Spleen (tissue), 7 donors: ENCODE results near the gene CRK.
"Not testable (repeated sequence)": the region's sequence is repeated elsewhere in the genome, so short reads cannot be mapped to it uniquely, and the experiment has no call there.

Experiments used
- POLR2A ChIP-seq, 3 donors: fragments of 450-650 bp; IDR thresholded peaks; one replicate each; pipeline ENCODE4 v1.5.1; 2017; ENCODE audit warnings: antibody characterized with exemption in 3 of 3, mild to moderate bottlenecking in 1 of 3
- POLR2AphosphoS5 ChIP-seq, 3 donors: sonication (generic); formaldehyde crosslinking; IDR thresholded peaks; one replicate each; pipeline ENCODE4 v1.5.1; 2017; ENCODE audit warnings: antibody characterized with exemption in 3 of 3
- TF ChIP-seq, protein P1 (sequence below), 11 experiments: fragments of 200-600 bp in 7 of 11; fragments of 450-650 bp in 4 of 11; sonication (generic) in 4 of 11; IDR thresholded peaks in 8 of 11; conservative IDR thresholded peaks in 3 of 11; 1 replicate in 7 of 11; 2 replicates in 4 of 11; pipeline versions ENCODE4 v1.4.0 to v1.8.0; 2016 to 2021; ENCODE audit warnings: antibody characterized with exemption in 11 of 11, inconsistent platforms in 4 of 11, mild to moderate bottlenecking in 1 of 11
- donor health status: DM: no; HTN: no; CAD: no; lungs with moderate emphysema.
- donor health status: DM: no; HTN: no; CAD: no.
- donor health status: DM: no; HTN: no; CAD: no.

DNA sequence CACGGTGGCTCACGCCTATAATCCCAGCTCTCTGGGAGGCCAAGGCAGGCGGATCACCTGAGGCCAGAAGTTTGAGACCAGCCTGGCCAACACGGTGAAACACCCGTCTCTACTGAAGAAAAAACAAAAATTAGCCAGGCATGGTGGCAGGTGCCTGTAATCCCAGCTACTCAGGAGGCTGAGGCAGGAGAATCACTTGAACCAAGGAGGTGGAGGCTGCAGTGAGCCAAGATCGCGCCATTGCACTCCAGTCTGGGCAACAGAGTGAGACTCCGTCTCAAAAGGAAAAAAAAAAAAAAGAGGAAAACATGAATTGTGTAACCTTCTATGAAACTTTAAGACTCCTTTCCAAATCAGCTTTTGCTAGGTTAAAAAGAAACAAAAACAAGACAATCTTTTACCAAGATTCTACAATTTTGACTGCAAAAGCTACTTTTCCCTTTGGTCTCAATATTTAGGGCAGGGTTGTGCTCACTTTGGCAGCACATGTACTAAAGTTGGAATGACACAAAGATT lies 69.3 kb downstream of the CRK start:
- TF ChIP-seq, protein P1, sequence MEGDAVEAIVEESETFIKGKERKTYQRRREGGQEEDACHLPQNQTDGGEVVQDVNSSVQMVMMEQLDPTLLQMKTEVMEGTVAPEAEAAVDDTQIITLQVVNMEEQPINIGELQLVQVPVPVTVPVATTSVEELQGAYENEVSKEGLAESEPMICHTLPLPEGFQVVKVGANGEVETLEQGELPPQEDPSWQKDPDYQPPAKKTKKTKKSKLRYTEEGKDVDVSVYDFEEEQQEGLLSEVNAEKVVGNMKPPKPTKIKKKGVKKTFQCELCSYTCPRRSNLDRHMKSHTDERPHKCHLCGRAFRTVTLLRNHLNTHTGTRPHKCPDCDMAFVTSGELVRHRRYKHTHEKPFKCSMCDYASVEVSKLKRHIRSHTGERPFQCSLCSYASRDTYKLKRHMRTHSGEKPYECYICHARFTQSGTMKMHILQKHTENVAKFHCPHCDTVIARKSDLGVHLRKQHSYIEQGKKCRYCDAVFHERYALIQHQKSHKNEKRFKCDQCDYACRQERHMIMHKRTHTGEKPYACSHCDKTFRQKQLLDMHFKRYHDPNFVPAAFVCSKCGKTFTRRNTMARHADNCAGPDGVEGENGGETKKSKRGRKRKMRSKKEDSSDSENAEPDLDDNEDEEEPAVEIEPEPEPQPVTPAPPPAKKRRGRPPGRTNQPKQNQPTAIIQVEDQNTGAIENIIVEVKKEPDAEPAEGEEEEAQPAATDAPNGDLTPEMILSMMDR (IDR thresholded peaks at IDR 0.05 in 8 of 11, conservative IDR thresholded peaks at IDR 0.05 in 3 of 11): not testable (repeated sequence)
- not testable (repeated sequence) for TF ChIP-seq POLR2A, POLR2AphosphoS5 (IDR thresholded peaks at IDR 0.05)
